GM19193 (cell line): ENCODE data around the gene EVI5L.

Source experiments
- POLR2A ChIP-seq: IDR thresholded peaks from 4 replicates; pipeline ENCODE4 v1.6.1; 2011; ENCODE audit not compliant: insufficient read depth, insufficient read length; ENCODE audit errors: extremely low read depth

EVI5L gene

GRCh38 chr19:7829561-7830271, at the start of gene EVI5L:
Gene EVI5L, plus strand, starts transcription at chr19:7830218. Its CDS starts 16,325 bp downstream, at chr19:7846543.
- TF ChIP-seq POLR2A: no peak

- TF ChIP-seq POLR2A: no peak
These were observed 48.9 kb upstream of the EVI5L start for GRCh38 chr19:7781157-7781556.

GRCh38 chr19:7783991-7784423, 46.0 kb upstream of the EVI5L start:
- no peak for TF ChIP-seq POLR2A

GRCh38 chr19:7784856-7785255, 45.2 kb upstream of the EVI5L start:
- no peak for TF ChIP-seq POLR2A

GRCh38 chr19:7787141-7787540, 42.9 kb upstream of the EVI5L start:
- TF ChIP-seq POLR2A: no peak

- TF ChIP-seq POLR2A: no peak
These were observed 42.3 kb upstream of the EVI5L start for GRCh38 chr19:7787602-7788177.

- TF ChIP-seq POLR2A: no peak
These were observed 41.7 kb upstream of the EVI5L start for GRCh38 chr19:7788178-7788932.

- no peak for TF ChIP-seq POLR2A
These were observed 41.1 kb upstream of the EVI5L start for GRCh38 chr19:7788933-7789323.

- no peak for TF ChIP-seq POLR2A
These were observed 40.6 kb upstream of the EVI5L start for GRCh38 chr19:7789447-7789846.

- TF ChIP-seq POLR2A: no peak
These were observed 39.6 kb upstream of the EVI5L start for GRCh38 chr19:7790416-7790815.

- TF ChIP-seq POLR2A: no peak
These were observed 37.7 kb upstream of the EVI5L start for GRCh38 chr19:7792281-7792680.

GRCh38 chr19:7793493-7793892, 36.5 kb upstream of the EVI5L start:
- no peak for TF ChIP-seq POLR2A

GRCh38 chr19:7795555-7796161, 34.4 kb upstream of the EVI5L start:
- TF ChIP-seq POLR2A: no peak

GRCh38 chr19:7799640-7800355, 30.2 kb upstream of the EVI5L start:
- no peak for TF ChIP-seq POLR2A
